ENCODE data around the gene ALDH1L1.

The ALDH1L1 gene

GRCh38 chr3:126061301-126062032, 118.9 kb downstream of the ALDH1L1 start:
- no peak for TF ChIP-seq CTCF (IDR thresholded peaks at IDR 0.05; ENCODE audit: low read length, missing control alignments)
- no peak for DNase-seq (ENCODE audit: low read depth)
- H3K4me3 ChIP-seq (replicated peaks; ENCODE audit: low read depth, low read length): no peak overlapping the region

- TF ChIP-seq CTCF (IDR thresholded peaks at IDR 0.05; ENCODE audit: low read length, missing control alignments): no peak
- DNase-seq (ENCODE audit: low read depth): no peak
These were observed 119.7 kb downstream of the ALDH1L1 start for GRCh38 chr3:126060613-126061145.

GRCh38 chr3:126058666-126059065, 121.7 kb downstream of the ALDH1L1 start:
- TF ChIP-seq CTCF (IDR thresholded peaks at IDR 0.05; ENCODE audit: low read length, missing control alignments): no peak

More at GRCh38 chr3:126060613-126061145, 119.7 kb downstream of the ALDH1L1 start:
- no peak overlapping the region for H3K4me3 ChIP-seq (replicated peaks; ENCODE audit: low read depth, low read length)

GRCh38 chr3:126057936-126058335, 122.5 kb downstream of the ALDH1L1 start:
- DNase-seq (ENCODE audit: low read depth): no peak
- TF ChIP-seq CTCF (IDR thresholded peaks at IDR 0.05; ENCODE audit: low read length, missing control alignments): no peak
- no peak overlapping the region for H3K4me3 ChIP-seq (replicated peaks; ENCODE audit: low read depth, low read length)

More at GRCh38 chr3:126058666-126059065, 121.7 kb downstream of the ALDH1L1 start:
- H3K4me3 ChIP-seq (replicated peaks; ENCODE audit: low read depth, low read length): no peak overlapping the region
- no peak for DNase-seq (ENCODE audit: low read depth)

- no peak for DNase-seq (ENCODE audit: low read depth)
- TF ChIP-seq CTCF (IDR thresholded peaks at IDR 0.05; ENCODE audit: low read length, missing control alignments): no peak
- no peak overlapping the region for H3K4me3 ChIP-seq (replicated peaks; ENCODE audit: low read depth, low read length)
These were observed 122.9 kb downstream of the ALDH1L1 start for GRCh38 chr3:126057501-126057819.

- no peak for TF ChIP-seq CTCF (IDR thresholded peaks at IDR 0.05; ENCODE audit: low read length, missing control alignments)
- H3K4me3 ChIP-seq (replicated peaks; ENCODE audit: low read depth, low read length): no peak overlapping the region
- DNase-seq (ENCODE audit: low read depth): peak; percentile 4
These were observed 123.5 kb downstream of the ALDH1L1 start for GRCh38 chr3:126056681-126057500.
